Measurements from ENCODE around the gene RNF217.

Gene RNF217

DNA sequence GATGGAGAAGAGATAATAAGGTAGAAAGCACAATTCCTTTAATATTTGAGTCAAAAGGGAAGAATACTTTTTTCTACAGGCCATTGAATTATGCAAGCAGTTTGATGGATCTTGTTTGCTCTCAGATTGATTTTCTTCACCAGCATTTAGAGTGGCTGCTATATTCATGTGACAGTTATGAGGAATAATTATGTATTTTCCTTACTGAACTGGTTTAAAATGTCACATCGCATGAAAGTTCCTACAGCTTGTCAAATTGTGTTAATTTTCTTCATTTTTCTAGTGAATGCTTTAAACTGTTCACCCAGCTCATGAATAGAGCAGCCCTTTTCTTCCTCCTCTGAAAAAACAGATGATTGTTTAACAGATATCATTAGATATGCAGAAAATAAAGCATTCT, 153.9 kb downstream of the RNF217 start:
- Histone ChIP-seq H3K27me3 (ENCODE audit: insufficient read depth, poor library complexity, severe bottlenecking) (no peaks in the 10 kb centered on the region), H3K27ac (replicated peaks) (no peak overlapping the region), H3K4me3 (replicated peaks; ENCODE audit: insufficient read depth, low read length) (no peak overlapping the region)
- DNase-seq (ENCODE audit: low read depth in 1 of 2, low spot score in 1 of 2): no peak
- TF ChIP-seq POLR2AphosphoS5 (IDR thresholded peaks at IDR 0.05; ENCODE audit: low read depth): no peak
- TF ChIP-seq SPI1 (IDR thresholded peaks at IDR 0.05; ENCODE audit: borderline replicate concordance, low read depth): no peak

DNA sequence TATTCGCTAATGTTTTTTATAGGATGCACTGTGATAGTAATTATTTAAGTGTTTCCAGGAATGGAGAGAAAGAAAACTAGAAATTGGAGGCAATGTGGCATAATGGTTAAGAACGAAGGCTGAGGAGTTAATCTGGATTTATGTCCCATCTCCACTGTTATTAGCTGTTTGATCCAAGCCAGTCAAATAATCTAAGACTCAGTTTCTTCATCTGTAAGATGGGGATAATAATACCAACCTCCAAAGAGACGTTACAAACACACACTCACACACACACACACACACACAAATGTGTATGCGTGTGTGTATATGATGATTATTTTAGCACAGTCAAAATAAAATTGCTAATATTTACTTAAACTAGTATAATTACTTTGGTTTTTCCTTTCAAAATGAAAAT, 154.5 kb downstream of the RNF217 start:
- no peak overlapping the region for H3K4me3 ChIP-seq (replicated peaks; ENCODE audit: insufficient read depth, low read length)
- DNase-seq (ENCODE audit: low read depth in 1 of 2, low spot score in 1 of 2): no peak
- TF ChIP-seq POLR2AphosphoS5 (IDR thresholded peaks at IDR 0.05; ENCODE audit: low read depth) (no peak), SPI1 (IDR thresholded peaks at IDR 0.05; ENCODE audit: borderline replicate concordance, low read depth) (no peak), GABPA (IDR thresholded peaks at IDR 0.05; ENCODE audit: low read depth) (no peak)
- TF ChIP-seq, protein P1, sequence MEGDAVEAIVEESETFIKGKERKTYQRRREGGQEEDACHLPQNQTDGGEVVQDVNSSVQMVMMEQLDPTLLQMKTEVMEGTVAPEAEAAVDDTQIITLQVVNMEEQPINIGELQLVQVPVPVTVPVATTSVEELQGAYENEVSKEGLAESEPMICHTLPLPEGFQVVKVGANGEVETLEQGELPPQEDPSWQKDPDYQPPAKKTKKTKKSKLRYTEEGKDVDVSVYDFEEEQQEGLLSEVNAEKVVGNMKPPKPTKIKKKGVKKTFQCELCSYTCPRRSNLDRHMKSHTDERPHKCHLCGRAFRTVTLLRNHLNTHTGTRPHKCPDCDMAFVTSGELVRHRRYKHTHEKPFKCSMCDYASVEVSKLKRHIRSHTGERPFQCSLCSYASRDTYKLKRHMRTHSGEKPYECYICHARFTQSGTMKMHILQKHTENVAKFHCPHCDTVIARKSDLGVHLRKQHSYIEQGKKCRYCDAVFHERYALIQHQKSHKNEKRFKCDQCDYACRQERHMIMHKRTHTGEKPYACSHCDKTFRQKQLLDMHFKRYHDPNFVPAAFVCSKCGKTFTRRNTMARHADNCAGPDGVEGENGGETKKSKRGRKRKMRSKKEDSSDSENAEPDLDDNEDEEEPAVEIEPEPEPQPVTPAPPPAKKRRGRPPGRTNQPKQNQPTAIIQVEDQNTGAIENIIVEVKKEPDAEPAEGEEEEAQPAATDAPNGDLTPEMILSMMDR (IDR thresholded peaks at IDR 0.05; ENCODE audit: insufficient read depth, low read length): no peak
- TF ChIP-seq, protein P2, sequence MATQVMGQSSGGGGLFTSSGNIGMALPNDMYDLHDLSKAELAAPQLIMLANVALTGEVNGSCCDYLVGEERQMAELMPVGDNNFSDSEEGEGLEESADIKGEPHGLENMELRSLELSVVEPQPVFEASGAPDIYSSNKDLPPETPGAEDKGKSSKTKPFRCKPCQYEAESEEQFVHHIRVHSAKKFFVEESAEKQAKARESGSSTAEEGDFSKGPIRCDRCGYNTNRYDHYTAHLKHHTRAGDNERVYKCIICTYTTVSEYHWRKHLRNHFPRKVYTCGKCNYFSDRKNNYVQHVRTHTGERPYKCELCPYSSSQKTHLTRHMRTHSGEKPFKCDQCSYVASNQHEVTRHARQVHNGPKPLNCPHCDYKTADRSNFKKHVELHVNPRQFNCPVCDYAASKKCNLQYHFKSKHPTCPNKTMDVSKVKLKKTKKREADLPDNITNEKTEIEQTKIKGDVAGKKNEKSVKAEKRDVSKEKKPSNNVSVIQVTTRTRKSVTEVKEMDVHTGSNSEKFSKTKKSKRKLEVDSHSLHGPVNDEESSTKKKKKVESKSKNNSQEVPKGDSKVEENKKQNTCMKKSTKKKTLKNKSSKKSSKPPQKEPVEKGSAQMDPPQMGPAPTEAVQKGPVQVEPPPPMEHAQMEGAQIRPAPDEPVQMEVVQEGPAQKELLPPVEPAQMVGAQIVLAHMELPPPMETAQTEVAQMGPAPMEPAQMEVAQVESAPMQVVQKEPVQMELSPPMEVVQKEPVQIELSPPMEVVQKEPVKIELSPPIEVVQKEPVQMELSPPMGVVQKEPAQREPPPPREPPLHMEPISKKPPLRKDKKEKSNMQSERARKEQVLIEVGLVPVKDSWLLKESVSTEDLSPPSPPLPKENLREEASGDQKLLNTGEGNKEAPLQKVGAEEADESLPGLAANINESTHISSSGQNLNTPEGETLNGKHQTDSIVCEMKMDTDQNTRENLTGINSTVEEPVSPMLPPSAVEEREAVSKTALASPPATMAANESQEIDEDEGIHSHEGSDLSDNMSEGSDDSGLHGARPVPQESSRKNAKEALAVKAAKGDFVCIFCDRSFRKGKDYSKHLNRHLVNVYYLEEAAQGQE (IDR thresholded peaks at IDR 0.05; ENCODE audit: insufficient replicate concordance, low read depth): no peak
- H3K27ac ChIP-seq (replicated peaks): no peak overlapping the region
- no peaks in the 10 kb centered on the region for H3K27me3 ChIP-seq (ENCODE audit: insufficient read depth, poor library complexity, severe bottlenecking)

DNA sequence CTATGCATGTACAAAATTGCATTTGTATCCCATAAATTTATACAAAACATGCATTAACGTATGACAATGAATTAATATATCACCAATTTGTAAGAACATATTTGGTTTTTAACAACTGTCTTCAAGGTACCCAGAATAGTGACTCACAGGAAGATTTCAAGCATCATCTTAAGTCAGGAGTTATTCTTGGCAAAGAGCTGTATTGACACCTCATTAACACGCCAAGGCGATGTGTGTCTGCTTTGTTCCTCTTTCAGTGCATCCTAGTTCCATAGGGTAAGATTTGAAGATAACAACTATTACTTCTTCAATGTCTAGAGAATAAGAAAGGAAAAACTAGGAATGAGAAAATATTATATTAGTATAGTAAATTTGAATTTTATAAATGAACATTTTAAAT, 155.6 kb downstream of the RNF217 start:
- no peak overlapping the region for H3K27ac ChIP-seq (replicated peaks)
- DNase-seq (ENCODE audit: low read depth in 1 of 2, low spot score in 1 of 2): no peak
- TF ChIP-seq POLR2AphosphoS5 (IDR thresholded peaks at IDR 0.05; ENCODE audit: low read depth) (no peak), GABPA (IDR thresholded peaks at IDR 0.05; ENCODE audit: low read depth) (no peak), SPI1 (IDR thresholded peaks at IDR 0.05; ENCODE audit: borderline replicate concordance, low read depth) (no peak)
- TF ChIP-seq, protein P2 (IDR thresholded peaks at IDR 0.05; ENCODE audit: insufficient replicate concordance, low read depth): no peak
- TF ChIP-seq, protein P1 (IDR thresholded peaks at IDR 0.05; ENCODE audit: insufficient read depth, low read length): no peak
- H3K27me3 ChIP-seq (ENCODE audit: insufficient read depth, poor library complexity, severe bottlenecking): no peaks in the 10 kb centered on the region
- H3K4me3 ChIP-seq (replicated peaks; ENCODE audit: insufficient read depth, low read length): no peak overlapping the region

DNA sequence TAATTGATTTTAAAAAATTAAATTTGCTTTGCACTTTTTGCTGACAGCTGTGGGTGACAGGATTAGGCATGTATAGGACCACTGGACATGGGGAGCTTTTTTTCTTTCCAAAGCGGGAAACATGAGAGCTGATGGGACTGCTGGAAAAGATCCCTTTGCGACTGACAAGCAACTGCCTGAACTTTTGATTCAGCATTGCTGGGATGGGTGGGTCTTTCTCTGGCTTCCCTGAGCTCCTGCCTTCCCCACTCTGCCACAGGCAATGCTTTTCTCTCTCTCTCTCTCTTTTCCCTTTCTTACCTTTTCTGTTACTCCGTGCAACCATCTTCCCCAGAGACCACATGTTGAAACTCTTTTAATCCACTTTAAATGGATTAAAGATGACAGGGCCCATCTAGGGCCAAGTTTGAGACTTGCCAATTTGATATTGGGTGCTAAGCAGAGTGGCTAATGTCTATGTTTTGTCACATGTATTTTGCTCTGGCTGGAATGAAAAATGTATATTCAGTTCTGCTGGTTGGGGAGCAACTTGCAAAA, 157.9 kb downstream of the RNF217 start:
- no peak for DNase-seq (ENCODE audit: low read depth in 1 of 2, low spot score in 1 of 2)
- TF ChIP-seq SPI1 (IDR thresholded peaks at IDR 0.05; ENCODE audit: borderline replicate concordance, low read depth) (no peak), GABPA (IDR thresholded peaks at IDR 0.05; ENCODE audit: low read depth) (no peak), POLR2AphosphoS5 (IDR thresholded peaks at IDR 0.05; ENCODE audit: low read depth) (no peak)
- TF ChIP-seq, protein P2 (IDR thresholded peaks at IDR 0.05; ENCODE audit: insufficient replicate concordance, low read depth): no peak
- TF ChIP-seq, protein P1 (IDR thresholded peaks at IDR 0.05; ENCODE audit: insufficient read depth, low read length): no peak
- H3K27me3 ChIP-seq (ENCODE audit: insufficient read depth, poor library complexity, severe bottlenecking): no peaks in the 10 kb centered on the region
- H3K4me3 ChIP-seq (replicated peaks; ENCODE audit: insufficient read depth, low read length): no peak overlapping the region
- no peak overlapping the region for H3K27ac ChIP-seq (replicated peaks)
